ENCODE results near the gene MUCL3.

The MUCL3 gene

GRCh38 chr6:30940361-30940986 lies at the start of gene MUCL3:
MUCL3 (plus strand) TSS chr6:30940973; CDS start chr6:30941000, 27 bp downstream.
- TF ChIP-seq CTCF (IDR thresholded peaks at IDR 0.05; ENCODE audit: low read depth, low read length, missing control alignments) = no peak
- no peak within 1 kb of the TSS for H3K4me3 ChIP-seq (ENCODE audit: low read depth, low read length)
- DNase-seq (ENCODE audit: low read depth) = no peak

GRCh38 chr6:30891450-30891723 lies 49.4 kb upstream of the MUCL3 start:
- no peak for DNase-seq (ENCODE audit: low read depth)
- TF ChIP-seq CTCF (IDR thresholded peaks at IDR 0.05; ENCODE audit: low read depth, low read length, missing control alignments) = no peak
- no peak overlapping the region for H3K4me3 ChIP-seq (ENCODE audit: low read depth, low read length)

- no peak overlapping the region for H3K4me3 ChIP-seq (ENCODE audit: low read depth, low read length)
- TF ChIP-seq CTCF (IDR thresholded peaks at IDR 0.05; ENCODE audit: low read depth, low read length, missing control alignments) = no peak
- DNase-seq (ENCODE audit: low read depth) = no peak
Observed at GRCh38 chr6:30891816-30892538, 48.8 kb upstream of the MUCL3 start.

- no peak overlapping the region for H3K4me3 ChIP-seq (ENCODE audit: low read depth, low read length)
- no peak for DNase-seq (ENCODE audit: low read depth)
- peak; percentile 18 for TF ChIP-seq CTCF (IDR thresholded peaks at IDR 0.05; ENCODE audit: low read depth, low read length, missing control alignments)
Observed at GRCh38 chr6:30893001-30893591, 47.7 kb upstream of the MUCL3 start.

- no peak for TF ChIP-seq CTCF (IDR thresholded peaks at IDR 0.05; ENCODE audit: low read depth, low read length, missing control alignments)
- no peak for DNase-seq (ENCODE audit: low read depth)
- H3K4me3 ChIP-seq (ENCODE audit: low read depth, low read length) = no peak overlapping the region
Observed at GRCh38 chr6:30893666-30894065, 47.1 kb upstream of the MUCL3 start.

GRCh38 chr6:30894381-30894780 lies 46.4 kb upstream of the MUCL3 start:
- H3K4me3 ChIP-seq (ENCODE audit: low read depth, low read length) = no peak overlapping the region
- no peak for DNase-seq (ENCODE audit: low read depth)
- no peak for TF ChIP-seq CTCF (IDR thresholded peaks at IDR 0.05; ENCODE audit: low read depth, low read length, missing control alignments)

Data from GM12864 (cell line).